HG03457 (cell line): ENCODE results near the gene BRD2.
A peak's percentile ranks its signal among the peaks of the same experiment; 100 is the strongest.

Source experiments
- ATAC-seq: cut with Tn5 transposase; IDR thresholded peaks from one replicate; pipeline ENCODE4 v1.9.1; 2021; ENCODE audit warnings: moderate number of reproducible peaks; ENCODE audit not compliant: unreplicated experiment

The BRD2 gene

DNA sequence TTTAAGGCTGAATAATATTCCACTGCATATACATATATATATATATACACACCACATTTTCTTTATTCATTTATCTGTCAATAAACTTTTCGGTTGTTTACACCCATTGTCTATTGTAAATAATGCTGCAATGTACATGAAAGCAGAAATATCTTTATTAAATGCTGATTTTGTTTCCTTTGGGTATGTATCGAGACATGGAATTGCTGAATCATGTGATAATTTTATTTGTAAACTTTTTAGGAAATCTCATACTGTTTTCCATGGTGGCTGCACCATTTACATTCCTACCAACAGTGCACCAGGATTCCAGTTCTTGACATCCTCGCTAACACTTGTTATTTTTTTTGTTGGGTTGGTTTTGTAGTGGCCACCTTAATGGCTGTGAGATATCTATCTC is 55.1 kb downstream of the BRD2 start:
- no peak for ATAC-seq

DNA sequence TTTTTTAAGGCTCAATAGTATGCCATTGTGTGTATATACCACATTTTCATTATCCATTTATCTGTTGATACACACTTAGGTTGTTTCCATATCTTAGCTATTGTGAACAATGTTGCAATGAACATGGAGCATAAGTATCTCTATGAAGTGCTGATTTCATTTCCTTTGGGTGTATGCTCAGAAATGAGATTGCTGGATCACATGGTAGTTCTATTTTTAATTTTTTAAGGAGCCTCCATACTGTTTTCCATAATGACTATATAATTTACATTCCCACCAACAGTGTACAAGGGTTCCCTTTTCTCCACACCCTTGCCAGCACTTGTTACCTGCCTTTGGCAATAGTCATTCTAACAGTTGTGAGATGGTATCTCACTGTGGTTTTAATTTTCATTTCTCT is 56.1 kb downstream of the BRD2 start:
- no peak for ATAC-seq

DNA sequence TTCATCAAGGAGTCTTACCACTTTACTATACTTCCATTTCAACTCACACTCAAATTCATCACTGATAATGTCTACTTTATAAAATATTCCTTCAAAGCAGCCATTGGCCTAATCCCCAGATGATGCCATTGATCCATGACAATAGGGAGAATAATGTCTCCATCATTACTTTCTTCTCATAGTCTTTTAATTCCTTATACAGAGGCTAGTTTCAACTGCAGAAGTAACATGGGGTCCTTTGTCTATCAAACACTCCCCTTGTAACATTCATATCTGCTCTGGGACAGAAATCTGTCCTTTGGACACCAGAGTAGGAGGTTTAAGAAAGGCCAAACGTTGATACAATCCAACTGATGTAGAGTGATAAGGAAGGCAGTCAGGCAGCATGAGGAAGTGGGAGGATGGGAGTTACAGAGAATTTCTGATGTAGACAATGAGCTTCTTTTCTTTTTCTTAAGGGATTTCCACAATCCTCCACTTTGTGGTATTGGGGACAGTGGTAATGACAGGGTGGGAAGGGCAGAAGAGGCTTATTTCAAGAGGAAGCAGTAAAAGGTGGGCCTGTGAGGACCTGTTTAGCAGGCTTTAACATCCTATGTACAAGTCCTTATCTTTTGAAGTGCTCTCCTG is 59.9 kb downstream of the BRD2 start:
- ATAC-seq: peak; percentile 5

DNA sequence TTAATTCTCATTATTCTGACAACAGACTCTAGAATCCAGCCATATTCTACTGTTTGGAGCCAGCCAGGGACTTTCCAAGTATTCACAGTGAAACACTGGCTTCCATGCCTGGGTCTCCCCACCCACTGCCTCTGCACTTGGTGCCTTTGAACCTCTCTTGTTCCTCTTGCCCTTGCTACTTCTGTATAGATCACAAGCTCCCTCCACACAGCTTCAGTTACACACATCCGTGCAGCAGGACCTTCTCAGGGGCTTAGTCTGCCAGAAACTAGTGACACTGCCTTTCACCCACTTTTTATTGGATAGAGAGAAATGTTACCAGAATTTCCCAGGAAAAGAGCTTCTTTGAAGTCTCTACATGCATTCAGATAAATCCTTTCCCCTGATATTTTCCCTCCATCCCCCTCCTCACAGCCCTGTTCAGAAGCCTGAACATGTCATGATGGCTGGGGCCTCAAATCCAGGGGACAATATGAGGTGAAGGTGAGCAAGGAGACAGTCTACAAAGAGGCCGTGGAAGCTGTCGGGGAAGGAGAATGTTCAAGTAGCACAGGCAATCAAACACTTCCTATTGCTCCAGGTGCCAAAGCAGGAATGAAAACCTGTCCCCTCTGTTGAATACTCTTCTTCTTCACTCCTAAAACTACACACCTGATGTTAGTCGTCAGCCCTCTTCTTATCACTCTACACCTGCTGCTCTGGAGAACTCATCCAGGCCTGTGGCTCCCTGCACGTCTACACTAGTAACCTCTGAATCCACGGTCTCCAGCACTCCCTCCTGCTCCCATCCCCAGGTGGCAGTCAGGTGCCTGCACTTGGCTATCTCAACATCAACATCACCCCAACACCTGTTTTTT is 61.2 kb downstream of the BRD2 start:
- ATAC-seq: peak; percentile 48

DNA sequence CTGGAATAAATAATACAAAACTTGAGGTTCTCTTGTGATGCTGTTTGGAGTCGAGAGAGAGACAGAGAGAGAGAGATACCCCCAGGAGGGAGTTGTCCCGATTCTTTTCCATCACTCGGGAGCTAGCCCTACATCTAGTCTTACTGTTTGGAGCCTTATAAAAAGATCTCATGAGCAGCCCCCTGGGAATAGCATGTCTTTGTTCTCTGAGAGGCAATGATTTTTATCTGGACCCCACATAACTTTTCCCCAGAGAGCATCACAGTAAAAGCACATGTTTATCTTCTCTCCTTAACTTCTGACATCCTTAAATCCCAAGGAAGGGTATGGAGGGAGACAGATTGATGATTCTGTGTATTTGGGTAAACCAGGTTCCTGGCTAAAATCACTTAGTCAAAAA is 61.9 kb downstream of the BRD2 start:
- no peak for ATAC-seq
